NOMO-1 treated with DMSO at 0.1 percent for 48 hours (cell line): Measurements from ENCODE around the gene COX14.
A peak's percentile ranks its signal among the peaks of the same experiment; 100 is the strongest.
"Not testable (repeated sequence)": the region's sequence is repeated elsewhere in the genome, so short reads cannot be mapped to it uniquely, and the experiment has no call there.

Experiments used
- DNase-seq: peaks from one replicate; lab custom pipeline; 2025; ENCODE audit not compliant: unreplicated experiment; lab: John Stamatoyannopoulos, UW

Gene COX14

GRCh38 chr12:50107416-50108268 lies 4.4 kb upstream of the COX14 start:
- DNase-seq: no peak

- no peak for DNase-seq
Measured at GRCh38 chr12:50109319-50109718, 2.7 kb upstream of the COX14 start.

- no peak for DNase-seq
Measured at GRCh38 chr12:50110127-50110761, 1.8 kb upstream of the COX14 start.

GRCh38 chr12:50110762-50111351 lies 1.2 kb upstream of the COX14 start:
- no peak for DNase-seq

- no peak for DNase-seq
Measured at GRCh38 chr12:50111395-50111692, 692 bp upstream of the COX14 start.

- peak; percentile 67 for DNase-seq
Measured at GRCh38 chr12:50112456-50113218, 601 bp downstream of the COX14 start.

- DNase-seq: no peak
Measured at GRCh38 chr12:50117057-50117622, 5.1 kb downstream of the COX14 start.

- DNase-seq: no peak
Measured at GRCh38 chr12:50119387-50119786, 7.4 kb downstream of the COX14 start.

GRCh38 chr12:50120521-50120920 lies 8.5 kb downstream of the COX14 start:
- DNase-seq: no peak

GRCh38 chr12:50120953-50121352 lies 8.9 kb downstream of the COX14 start:
- DNase-seq: no peak

GRCh38 chr12:50121641-50122040 lies 9.6 kb downstream of the COX14 start:
- no peak for DNase-seq

GRCh38 chr12:50123203-50123602 lies 11.2 kb downstream of the COX14 start:
- no peak for DNase-seq

- no peak for DNase-seq
Measured at GRCh38 chr12:50127546-50127945, 15.5 kb downstream of the COX14 start.

GRCh38 chr12:50129290-50129689 lies 17.3 kb downstream of the COX14 start:
- no peak for DNase-seq

- peak; percentile 2 for DNase-seq
Measured at GRCh38 chr12:50132505-50133135, 20.6 kb downstream of the COX14 start.

GRCh38 chr12:50142993-50143392 lies 31.0 kb downstream of the COX14 start:
- no peak for DNase-seq

- no peak for DNase-seq
Measured at GRCh38 chr12:50145439-50145838, 33.4 kb downstream of the COX14 start.

- DNase-seq: no peak
Measured at GRCh38 chr12:50147281-50147680, 35.2 kb downstream of the COX14 start.

- DNase-seq: not testable (repeated sequence)
Measured at GRCh38 chr12:50148011-50148410, 36.0 kb downstream of the COX14 start.

GRCh38 chr12:50149311-50149710 lies 37.3 kb downstream of the COX14 start:
- DNase-seq: no peak
